ENCODE data around the gene BIRC6.
"Not testable (repeated sequence)": the region's sequence is repeated elsewhere in the genome, so short reads cannot be mapped to it uniquely, and the experiment has no call there.

BIRC6 gene

DNA sequence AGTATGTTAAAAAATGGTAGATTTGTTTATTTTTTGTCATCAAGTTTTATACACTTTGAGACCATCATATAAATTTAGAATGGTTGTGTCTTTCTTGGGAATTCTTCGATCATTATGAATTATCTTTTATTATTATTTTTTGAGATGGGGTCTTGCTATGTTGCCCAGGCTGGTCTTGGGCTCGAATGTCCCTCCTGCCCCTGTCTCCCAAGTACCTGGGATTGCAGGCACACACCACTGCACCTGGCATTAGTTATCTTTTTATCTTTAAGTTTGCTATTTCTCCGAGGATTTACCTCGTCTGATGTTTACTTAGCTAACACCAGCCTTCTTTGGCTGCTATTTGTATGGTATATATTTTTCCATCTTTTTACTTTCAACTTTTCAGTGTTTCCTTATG lies 100.0 kb downstream of the BIRC6 start:
- TF ChIP-seq, protein P1, sequence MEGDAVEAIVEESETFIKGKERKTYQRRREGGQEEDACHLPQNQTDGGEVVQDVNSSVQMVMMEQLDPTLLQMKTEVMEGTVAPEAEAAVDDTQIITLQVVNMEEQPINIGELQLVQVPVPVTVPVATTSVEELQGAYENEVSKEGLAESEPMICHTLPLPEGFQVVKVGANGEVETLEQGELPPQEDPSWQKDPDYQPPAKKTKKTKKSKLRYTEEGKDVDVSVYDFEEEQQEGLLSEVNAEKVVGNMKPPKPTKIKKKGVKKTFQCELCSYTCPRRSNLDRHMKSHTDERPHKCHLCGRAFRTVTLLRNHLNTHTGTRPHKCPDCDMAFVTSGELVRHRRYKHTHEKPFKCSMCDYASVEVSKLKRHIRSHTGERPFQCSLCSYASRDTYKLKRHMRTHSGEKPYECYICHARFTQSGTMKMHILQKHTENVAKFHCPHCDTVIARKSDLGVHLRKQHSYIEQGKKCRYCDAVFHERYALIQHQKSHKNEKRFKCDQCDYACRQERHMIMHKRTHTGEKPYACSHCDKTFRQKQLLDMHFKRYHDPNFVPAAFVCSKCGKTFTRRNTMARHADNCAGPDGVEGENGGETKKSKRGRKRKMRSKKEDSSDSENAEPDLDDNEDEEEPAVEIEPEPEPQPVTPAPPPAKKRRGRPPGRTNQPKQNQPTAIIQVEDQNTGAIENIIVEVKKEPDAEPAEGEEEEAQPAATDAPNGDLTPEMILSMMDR (IDR thresholded peaks at IDR 0.05; ENCODE audit: control insufficient read depth, insufficient read depth, low read depth, low read length, missing control alignments), result no peak
- H3K4me3 ChIP-seq (ENCODE audit: control insufficient read depth, low read depth, low read length), result no peak overlapping the region

DNA sequence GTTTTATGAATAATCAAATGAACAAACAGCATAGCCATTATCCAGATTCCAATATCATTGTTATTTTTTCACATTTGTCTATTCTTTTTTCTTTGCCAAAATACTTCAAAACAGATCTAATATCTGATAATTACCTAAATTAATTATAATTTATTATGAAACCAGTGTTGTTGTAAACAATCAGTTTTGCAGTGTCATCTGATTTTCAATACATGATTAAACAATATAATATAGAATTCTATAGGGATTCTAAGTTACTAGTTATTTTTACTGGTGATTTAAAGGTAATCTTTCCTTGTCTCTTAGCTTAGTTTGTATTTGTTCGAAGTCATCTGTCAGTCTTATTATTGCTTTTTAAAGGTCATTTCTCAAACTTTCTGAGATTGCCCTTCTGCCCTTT lies 101.0 kb downstream of the BIRC6 start:
- no peak overlapping the region for H3K4me3 ChIP-seq (ENCODE audit: control insufficient read depth, low read depth, low read length)
- TF ChIP-seq, protein P1 (IDR thresholded peaks at IDR 0.05; ENCODE audit: control insufficient read depth, insufficient read depth, low read depth, low read length, missing control alignments), result no peak
- no peak for DNase-seq (ENCODE audit: low read depth)

More for the DNA sequence above, 100.0 kb downstream of the BIRC6 start:
- DNase-seq (ENCODE audit: low read depth), result no peak

DNA sequence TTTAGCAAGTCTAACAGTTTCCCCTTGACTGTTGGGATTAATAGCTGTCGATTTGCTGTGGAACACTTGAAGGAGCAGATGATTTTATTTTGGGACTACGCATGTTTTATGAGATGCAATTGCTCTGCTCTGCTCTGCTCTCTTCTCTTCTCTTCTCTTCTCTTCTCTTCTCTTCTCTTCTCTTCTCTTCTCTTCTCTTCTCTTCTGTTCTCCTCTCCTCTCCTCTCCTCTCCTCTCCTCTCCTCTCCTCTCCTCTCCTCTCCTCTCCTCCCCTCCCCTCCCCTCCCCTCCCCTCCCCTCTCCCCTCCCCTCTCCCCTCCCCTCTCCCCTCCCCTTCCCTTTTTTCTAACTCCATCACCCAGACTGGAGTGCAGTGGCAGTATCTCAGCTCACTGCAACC lies 104.0 kb downstream of the BIRC6 start:
- not testable (repeated sequence) for H3K4me3 ChIP-seq (ENCODE audit: control insufficient read depth, low read depth, low read length); DNase-seq (ENCODE audit: low read depth)

DNA sequence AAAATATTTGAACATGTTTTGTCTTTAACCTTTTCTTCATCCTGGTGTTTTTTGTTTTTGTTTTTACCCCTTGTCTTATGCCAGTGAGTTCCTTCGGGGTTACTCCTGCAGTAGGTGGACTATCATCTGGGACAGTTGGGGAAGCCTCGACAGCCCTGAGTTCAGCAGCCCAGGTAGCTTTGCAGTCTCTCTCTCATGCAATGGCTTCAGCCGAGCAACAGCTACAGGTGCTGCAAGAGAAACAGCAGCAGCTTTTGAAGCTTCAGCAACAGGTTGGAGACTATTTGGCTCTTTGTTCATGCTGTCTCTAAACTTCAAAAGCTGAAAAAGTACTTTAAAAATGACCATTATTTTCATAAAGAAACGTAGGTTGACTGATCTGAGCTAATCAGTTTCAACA lies 106.3 kb downstream of the BIRC6 start:
- TF ChIP-seq, protein P1 (IDR thresholded peaks at IDR 0.05; ENCODE audit: control insufficient read depth, insufficient read depth, low read depth, low read length, missing control alignments), result no peak
- no peak overlapping the region for H3K4me3 ChIP-seq (ENCODE audit: control insufficient read depth, low read depth, low read length)
- no peak for DNase-seq (ENCODE audit: low read depth)

DNA sequence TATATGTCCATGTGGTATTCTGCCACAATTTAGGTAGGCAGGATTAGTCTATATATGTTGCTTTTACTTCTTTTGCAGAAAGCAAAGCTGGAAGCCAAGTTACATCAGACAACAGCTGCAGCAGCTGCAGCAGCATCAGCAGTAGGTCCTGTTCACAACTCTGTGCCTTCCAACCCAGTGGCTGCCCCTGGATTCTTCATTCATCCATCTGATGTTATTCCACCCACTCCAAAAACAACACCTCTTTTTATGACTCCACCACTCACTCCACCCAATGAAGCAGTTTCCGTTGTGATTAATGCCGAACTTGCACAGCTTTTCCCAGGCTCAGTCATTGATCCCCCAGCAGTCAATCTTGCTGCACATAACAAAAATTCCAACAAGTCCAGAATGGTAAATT lies 107.6 kb downstream of the BIRC6 start:
- DNase-seq (ENCODE audit: low read depth), result no peak
- TF ChIP-seq, protein P1 (IDR thresholded peaks at IDR 0.05; ENCODE audit: control insufficient read depth, insufficient read depth, low read depth, low read length, missing control alignments), result no peak
- no peak overlapping the region for H3K4me3 ChIP-seq (ENCODE audit: control insufficient read depth, low read depth, low read length)

DNA sequence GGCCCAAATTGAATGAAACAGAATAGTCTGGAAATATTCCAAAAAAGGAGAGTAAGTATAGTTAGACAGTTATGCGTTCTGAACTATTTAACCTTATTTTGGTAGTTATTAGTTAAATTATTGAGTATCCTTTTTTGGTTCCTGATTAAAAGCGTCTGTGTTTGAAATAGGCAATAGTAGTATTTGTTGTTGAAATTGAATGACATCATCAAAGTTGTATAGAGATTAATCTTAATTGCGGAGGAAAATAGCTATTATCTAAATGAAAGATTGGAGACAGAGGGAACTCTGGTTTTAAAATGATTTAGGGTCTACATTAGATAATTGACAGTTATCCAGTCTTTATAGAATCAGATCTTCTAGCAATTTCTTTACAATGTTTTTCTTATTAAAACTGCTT lies 115.8 kb downstream of the BIRC6 start:
- H3K4me3 ChIP-seq (ENCODE audit: control insufficient read depth, low read depth, low read length), result no peak overlapping the region
- TF ChIP-seq, protein P1 (IDR thresholded peaks at IDR 0.05; ENCODE audit: control insufficient read depth, insufficient read depth, low read depth, low read length, missing control alignments), result no peak
- DNase-seq (ENCODE audit: low read depth), result no peak

DNA sequence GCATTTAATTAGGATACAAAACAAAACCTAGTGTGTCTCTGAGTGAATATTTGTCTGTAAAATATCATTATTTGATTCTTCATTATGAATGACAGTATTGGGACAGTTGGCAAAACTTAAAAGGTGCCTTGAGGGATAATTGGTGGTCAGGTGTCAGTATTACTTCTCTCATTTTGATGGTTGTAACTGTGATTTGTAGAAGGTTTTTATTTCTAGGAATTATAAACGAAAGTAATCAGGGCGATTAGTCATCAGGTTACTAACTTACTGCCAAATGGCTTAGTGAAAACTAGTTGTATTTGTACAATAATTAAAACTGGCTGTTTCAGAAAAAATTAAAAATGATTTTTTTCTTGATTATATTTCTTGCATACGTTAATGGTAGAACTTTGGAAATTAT lies 117.6 kb downstream of the BIRC6 start:
- no peak overlapping the region for H3K4me3 ChIP-seq (ENCODE audit: control insufficient read depth, low read depth, low read length)
- TF ChIP-seq, protein P1 (IDR thresholded peaks at IDR 0.05; ENCODE audit: control insufficient read depth, insufficient read depth, low read depth, low read length, missing control alignments), result no peak
- no peak for DNase-seq (ENCODE audit: low read depth)
